Uterus (tissue), 4 donors: ENCODE results near the gene STK17A. TPM values are rescaled to one million over a fixed set of nuclear protein-coding genes. Genes with fewer than 3 reads are reported as not detected.
A peak's percentile ranks its signal among the peaks of the same experiment; 100 is the strongest.

Experiments used
- DNase-seq, 2 donors: peaks; one replicate each; pipeline ENCODE4 v3.0.0-alpha.2; 2019 to 2020
- H3K27ac ChIP-seq, 2 donors: fragments of 200-600 bp; sonication (generic); 1 replicate in 1 of 2; 2 replicates in 1 of 2; pipeline ENCODE4 v1.5.1; 2016 to 2018
- H3K27me3 ChIP-seq, 2 donors: fragments of 200-600 bp; sonication (generic); one replicate each; pipeline ENCODE4 v1.5.1; 2018 to 2019; ENCODE audit warnings: control low read depth in 1 of 2
- H3K36me3 ChIP-seq, 2 donors: fragments of 200-600 bp; sonication (generic); one replicate each; pipeline ENCODE4 v1.5.1; 2019; ENCODE audit warnings: control low read depth in 1 of 2
- H3K4me1 ChIP-seq, 2 donors: fragments of 200-600 bp; sonication (generic); one replicate each; pipeline ENCODE4 v1.5.1; 2018 to 2019; ENCODE audit warnings: control low read depth in 1 of 2
- H3K4me3 ChIP-seq, 2 donors: fragments of 200-600 bp; sonication (generic); 1 replicate in 1 of 2; 2 replicates in 1 of 2; pipeline ENCODE4 v1.5.1; 2018 to 2019; ENCODE audit warnings: mild to moderate bottlenecking in 1 of 2
- H3K9me3 ChIP-seq, 2 donors: fragments of 200-600 bp; sonication (generic); one replicate each; pipeline ENCODE4 v1.5.1; 2019; ENCODE audit warnings: control low read depth in 1 of 2
- POLR2A ChIP-seq, 2 donors: fragments of 450-650 bp; IDR thresholded peaks; one replicate each; pipeline ENCODE4 v1.6.1; 2016; ENCODE audit warnings: antibody characterized with exemption in 2 of 2, mild to moderate bottlenecking in 1 of 2, moderate library complexity in 1 of 2
- intact Hi-C: fragments of 100-400 bp; cut with DNase I; formaldehyde crosslinking; loops from one replicate; pipeline ENCODE4 v1.15.1; 2023; ENCODE audit warnings: low total_unique reads
- total RNA-seq, 4 donors: library from RNA; depleted of rRNA in 3 of 4; stranded (reverse); fragments of >200 nt in 3 of 4; gene quantifications; one replicate each; pipeline versions ENCODE4 v1.1.0 to v1.2.4, GENCODE V29; 2014 to 2023
- TF ChIP-seq, protein P1 (sequence below), 4 experiments: fragments of 200-600 bp in 2 of 4; fragments of 450-650 bp in 2 of 4; sonication (generic) in 2 of 4; IDR thresholded peaks; one replicate each; pipeline ENCODE4 v1.5.1; 2016 to 2019; ENCODE audit warnings: antibody characterized with exemption in 4 of 4, mild to moderate bottlenecking in 2 of 4, moderate library complexity in 1 of 4
- donor health status: DM: yes; HTN: yes; CAD: no.

STK17A gene
- total RNA-seq, 4 donors from 2014 or later: 2.3 to 25.2 (median 7.5) TPM

DNA sequence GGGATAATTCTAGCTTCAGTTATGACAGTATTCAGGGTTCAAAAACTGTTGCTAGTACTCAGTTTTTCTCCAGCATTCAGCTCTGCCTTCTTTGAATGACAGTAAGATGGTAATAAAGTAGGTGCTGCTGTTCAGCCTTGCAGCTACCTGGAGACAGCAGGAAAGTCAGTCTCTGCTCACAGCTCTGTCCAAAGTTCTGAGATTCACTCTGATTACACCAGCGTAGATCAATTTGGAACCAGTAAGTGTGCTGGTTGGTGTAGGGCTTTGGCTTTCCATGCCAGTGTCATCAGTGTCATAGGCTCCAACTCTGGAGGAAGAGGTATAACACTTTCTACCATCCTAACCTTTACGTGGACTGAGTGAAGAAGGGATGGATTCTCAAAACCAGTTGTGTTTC is 26.2 kb downstream of the STK17A start:
- Histone ChIP-seq H3K27me3 (no peaks in the 10 kb centered on the region), H3K4me3 (no peak overlapping the region), H3K36me3 (no peaks in the 10 kb centered on the region), H3K27ac (no peak overlapping the region), H3K4me1 (peaks cover 0 to 9% of the 10 kb centered on the region in 2 donors), H3K9me3 (no peaks in the 10 kb centered on the region)
- intact Hi-C loops: no loop called here
- no peak for TF ChIP-seq POLR2A (IDR thresholded peaks at IDR 0.05)
- DNase-seq: no peak

DNA sequence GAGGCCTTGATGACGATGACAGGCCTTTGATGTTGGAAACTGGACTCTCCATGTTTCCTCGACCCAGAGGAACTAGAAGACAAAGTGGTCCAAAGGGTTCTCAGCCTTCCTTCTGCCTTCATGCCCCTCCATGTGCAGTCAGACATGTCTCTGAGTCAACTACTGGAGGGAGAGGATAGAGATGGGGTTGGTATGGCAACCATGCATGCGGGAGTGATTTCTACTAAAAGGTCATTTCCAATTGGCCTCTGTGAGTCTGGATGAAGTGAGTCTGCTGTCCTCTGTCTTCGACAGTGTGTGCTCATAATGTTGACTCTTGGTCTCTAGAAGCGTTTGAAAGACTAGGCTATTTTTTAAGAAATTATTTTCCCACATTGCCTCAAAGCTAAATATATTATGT is 29.2 kb downstream of the STK17A start:
- no peaks in the 10 kb centered on the region for H3K27me3 ChIP-seq
- DNase-seq: no peak
- no peaks in the 10 kb centered on the region for H3K36me3 ChIP-seq
- H3K27ac ChIP-seq: peak overlapping the region in 1 of 2 donors; percentile 49
- no peak overlapping the region for H3K4me3 ChIP-seq
- TF ChIP-seq POLR2A (IDR thresholded peaks at IDR 0.05): no peak
- TF ChIP-seq, protein P1, sequence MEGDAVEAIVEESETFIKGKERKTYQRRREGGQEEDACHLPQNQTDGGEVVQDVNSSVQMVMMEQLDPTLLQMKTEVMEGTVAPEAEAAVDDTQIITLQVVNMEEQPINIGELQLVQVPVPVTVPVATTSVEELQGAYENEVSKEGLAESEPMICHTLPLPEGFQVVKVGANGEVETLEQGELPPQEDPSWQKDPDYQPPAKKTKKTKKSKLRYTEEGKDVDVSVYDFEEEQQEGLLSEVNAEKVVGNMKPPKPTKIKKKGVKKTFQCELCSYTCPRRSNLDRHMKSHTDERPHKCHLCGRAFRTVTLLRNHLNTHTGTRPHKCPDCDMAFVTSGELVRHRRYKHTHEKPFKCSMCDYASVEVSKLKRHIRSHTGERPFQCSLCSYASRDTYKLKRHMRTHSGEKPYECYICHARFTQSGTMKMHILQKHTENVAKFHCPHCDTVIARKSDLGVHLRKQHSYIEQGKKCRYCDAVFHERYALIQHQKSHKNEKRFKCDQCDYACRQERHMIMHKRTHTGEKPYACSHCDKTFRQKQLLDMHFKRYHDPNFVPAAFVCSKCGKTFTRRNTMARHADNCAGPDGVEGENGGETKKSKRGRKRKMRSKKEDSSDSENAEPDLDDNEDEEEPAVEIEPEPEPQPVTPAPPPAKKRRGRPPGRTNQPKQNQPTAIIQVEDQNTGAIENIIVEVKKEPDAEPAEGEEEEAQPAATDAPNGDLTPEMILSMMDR (IDR thresholded peaks at IDR 0.05): no peak
- no peaks in the 10 kb centered on the region for H3K9me3 ChIP-seq
- H3K4me1 ChIP-seq: peaks cover 0 to 9% of the 10 kb centered on the region in 2 donors
- intact Hi-C loops: no loop called here

DNA sequence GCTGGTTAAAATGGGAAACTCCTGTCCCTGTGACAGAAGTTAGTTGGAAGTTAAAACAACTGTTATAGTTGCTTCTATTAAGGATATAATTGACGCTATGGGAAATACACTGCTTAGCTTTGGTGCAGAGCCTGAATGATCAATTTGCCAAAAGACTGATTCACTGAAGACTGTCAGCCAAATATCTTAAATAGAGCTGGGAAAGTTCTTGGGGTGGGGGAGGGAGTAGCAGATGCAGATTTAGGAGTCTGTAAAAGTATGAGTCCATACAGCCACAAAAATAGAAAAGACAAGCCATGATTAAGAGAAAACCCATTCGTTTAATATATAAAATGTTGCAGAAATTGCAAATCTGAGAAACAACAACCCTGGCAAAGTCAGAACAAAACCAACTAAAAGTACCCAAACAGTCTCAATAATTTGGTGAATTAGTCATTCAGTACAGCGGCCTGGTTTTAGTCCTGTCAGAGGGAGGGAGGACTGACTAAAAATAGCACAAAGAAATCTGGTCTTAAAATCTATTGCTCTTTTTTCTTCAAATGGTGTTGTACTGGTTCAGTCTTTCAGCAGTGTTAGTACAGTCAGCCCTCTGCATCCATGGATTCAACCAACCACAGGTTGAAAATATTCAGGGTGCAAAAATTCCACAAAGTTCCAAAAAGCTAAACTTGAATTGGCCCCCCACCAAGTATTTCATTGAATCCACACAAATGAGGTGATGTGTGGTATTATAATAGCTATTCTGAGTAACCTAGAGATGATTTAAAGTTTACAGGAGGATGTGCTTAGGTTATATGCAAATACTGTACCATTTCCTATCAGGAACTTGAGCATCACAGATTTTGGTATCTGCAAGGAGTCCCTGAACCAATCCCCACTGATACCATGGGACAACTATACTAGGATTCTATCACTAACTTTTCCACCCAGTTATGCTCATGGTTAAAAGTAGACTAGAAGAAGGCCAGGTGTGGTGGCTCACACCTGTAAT is 30.0 kb downstream of the STK17A start:
- DNase-seq: no peak
- intact Hi-C loops: no loop called here
- Histone ChIP-seq H3K4me1 (peaks cover 0 to 9% of the 10 kb centered on the region in 2 donors), H3K27me3 (no peaks in the 10 kb centered on the region), H3K36me3 (no peaks in the 10 kb centered on the region), H3K9me3 (no peaks in the 10 kb centered on the region), H3K27ac (peak overlapping the region in 1 of 2 donors; percentile 49), H3K4me3 (no peak overlapping the region)
- no peak for TF ChIP-seq POLR2A (IDR thresholded peaks at IDR 0.05)
- TF ChIP-seq, protein P1 (IDR thresholded peaks at IDR 0.05): no peak

DNA sequence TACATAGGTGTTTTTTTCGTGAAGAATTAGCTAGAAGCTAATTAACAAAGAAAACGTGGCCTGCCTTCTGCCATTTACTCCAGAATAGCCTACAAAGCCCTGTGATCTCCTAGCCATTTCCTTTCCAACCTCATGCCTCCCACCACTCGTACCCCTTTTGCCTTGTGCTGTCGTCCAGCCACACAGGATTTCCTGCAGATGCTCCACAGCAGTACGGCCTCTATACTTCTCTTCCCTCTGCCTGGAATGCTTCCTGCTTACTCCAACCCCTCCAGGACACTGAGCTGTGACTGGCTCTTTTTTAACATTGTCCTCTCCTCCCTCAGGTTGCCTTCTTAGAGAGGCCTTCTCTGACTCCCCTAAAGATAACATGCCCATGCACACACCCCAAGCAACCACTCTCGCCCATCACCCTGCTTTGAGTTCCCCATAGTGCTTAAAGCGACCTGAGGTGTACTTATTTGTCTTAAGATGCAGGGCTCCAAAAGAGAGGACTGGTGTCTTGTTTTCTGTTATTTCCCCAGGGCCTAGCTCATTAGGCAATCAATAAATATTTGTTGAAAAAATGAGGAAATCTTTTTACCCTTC is 32.7 kb downstream of the STK17A start:
- Histone ChIP-seq H3K27ac (no peak overlapping the region), H3K36me3 (no peaks in the 10 kb centered on the region), H3K9me3 (no peaks in the 10 kb centered on the region), H3K4me3 (no peak overlapping the region), H3K27me3 (no peaks in the 10 kb centered on the region), H3K4me1 (peaks cover 0 to 9% of the 10 kb centered on the region in 2 donors)
- no peak for DNase-seq
- intact Hi-C loops: no loop called here
- TF ChIP-seq, protein P1 (IDR thresholded peaks at IDR 0.05): no peak
- TF ChIP-seq POLR2A (IDR thresholded peaks at IDR 0.05): no peak

DNA sequence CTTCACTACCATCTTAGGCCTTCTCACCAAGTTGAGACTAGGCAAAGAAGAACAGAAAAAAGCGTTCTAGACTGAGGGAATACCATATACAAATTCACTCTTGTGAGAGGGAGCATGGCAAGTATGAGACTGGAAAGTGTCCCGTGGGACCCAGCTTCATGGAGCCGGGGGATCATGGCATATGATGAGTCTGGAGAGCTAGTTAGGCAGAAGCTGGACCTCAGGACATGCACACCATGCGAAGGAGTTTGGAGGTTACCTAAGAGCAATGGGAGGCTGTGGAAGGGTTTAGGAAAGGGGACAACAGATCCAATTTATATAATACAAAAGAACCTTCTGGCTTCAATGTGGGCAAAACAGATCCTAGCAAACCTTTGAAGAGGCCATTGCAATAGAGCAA is 34.1 kb downstream of the STK17A start:
- no peak overlapping the region for H3K27ac ChIP-seq
- no peaks in the 10 kb centered on the region for H3K36me3 ChIP-seq
- no peak overlapping the region for H3K4me3 ChIP-seq

More for the DNA sequence above, 34.1 kb downstream of the STK17A start:
- TF ChIP-seq, protein P1 (IDR thresholded peaks at IDR 0.05): no peak
- TF ChIP-seq POLR2A (IDR thresholded peaks at IDR 0.05): no peak
- peaks cover 0 to 9% of the 10 kb centered on the region in 2 donors for H3K4me1 ChIP-seq
- intact Hi-C loops: no loop called here
- DNase-seq: no peak
- H3K27me3 ChIP-seq: no peaks in the 10 kb centered on the region
- no peaks in the 10 kb centered on the region for H3K9me3 ChIP-seq
